Measurements from ENCODE around the gene SUPT6H.
A peak's percentile ranks its signal among the peaks of the same experiment; 100 is the strongest.

SUPT6H gene

DNA sequence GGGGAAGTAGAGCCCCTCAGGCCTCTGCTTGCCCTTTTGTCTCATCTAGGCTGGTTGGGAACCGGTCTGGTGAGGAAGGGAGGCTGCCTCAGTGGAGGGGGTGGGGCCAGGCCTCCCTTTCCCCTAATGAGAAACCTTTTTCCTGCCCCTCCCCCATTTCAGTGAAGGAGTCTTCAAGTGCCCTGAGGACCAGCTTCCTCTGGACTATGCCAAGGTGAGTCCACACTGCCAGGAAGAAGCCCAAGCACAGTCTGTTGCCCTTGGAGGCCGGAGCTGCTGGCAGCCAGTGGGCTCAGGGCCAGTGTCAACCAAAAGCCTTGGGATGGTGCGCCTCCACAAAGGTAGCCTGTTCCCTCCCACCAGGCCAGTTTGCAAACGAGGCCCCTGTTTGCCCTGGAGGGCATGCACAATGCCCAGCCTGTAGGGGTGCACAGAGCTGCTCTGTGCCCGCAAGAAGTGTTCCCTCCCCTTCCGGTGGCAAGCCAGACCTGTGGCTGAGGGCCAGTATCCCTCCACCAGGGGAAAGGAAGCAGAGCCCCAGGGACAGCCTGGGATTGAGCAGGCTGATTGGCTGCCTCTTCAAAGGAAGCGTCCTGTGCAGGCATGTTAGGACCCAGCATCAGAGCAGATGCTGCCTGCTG is 85.2 kb downstream of the SUPT6H start:
- Histone ChIP-seq H3K27me3 (ENCODE audit: control insufficient read depth, insufficient read depth, low read length) (no peaks in the 10 kb centered on the region), H3K4me1 (ENCODE audit: control insufficient read depth, insufficient read depth, low read length) (peaks cover 13% of the 10 kb centered on the region), H3K36me3 (ENCODE audit: control insufficient read depth, insufficient read depth, low read length) (peaks cover 25% of the 10 kb centered on the region), H3K9ac (ENCODE audit: low read length) (no peak overlapping the region), H3K4me3 (ENCODE audit: low read length) (peak overlapping the region; percentile 34), H3K27ac (ENCODE audit: low read depth, low read length) (no peak overlapping the region)

DNA sequence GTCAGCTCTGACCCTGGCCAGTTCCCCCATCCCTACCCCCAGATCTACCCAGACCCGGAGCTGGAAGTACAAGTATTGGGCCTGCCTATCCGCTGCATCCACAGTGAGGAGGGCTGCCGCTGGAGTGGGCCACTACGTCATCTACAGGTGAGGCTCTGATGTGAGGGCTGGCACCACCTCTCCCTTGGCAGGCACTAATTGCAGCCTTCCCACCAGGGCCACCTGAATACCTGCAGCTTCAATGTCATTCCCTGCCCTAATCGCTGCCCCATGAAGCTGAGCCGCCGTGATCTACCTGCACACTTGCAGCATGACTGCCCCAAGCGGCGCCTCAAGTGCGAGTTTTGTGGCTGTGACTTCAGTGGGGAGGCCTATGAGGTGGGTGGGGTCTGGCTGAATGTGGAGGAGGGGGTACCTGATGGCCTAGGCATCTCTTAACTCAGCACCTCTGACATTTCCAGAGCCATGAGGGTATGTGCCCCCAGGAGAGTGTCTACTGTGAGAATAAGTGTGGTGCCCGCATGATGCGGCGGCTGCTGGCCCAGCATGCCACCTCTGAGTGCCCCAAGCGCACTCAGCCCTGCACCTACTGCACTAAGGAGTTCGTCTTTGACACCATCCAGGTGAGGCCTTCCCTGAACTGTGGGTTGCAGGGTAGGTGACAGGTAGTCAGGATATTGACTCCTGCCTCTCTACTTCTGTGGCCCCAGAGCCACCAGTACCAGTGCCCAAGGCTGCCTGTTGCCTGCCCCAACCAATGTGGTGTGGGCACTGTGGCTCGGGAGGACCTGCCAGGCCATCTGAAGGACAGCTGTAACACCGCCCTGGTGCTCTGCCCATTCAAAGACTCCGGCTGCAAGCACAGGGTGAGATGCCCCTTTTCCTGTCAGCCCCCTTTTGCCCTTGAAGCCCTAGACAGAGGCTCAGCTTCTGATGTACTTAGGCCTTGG is 86.1 kb downstream of the SUPT6H start:
- Histone ChIP-seq H3K4me1 (ENCODE audit: control insufficient read depth, insufficient read depth, low read length) (peaks cover 12% of the 10 kb centered on the region), H3K9ac (ENCODE audit: low read length) (no peak overlapping the region), H3K36me3 (ENCODE audit: control insufficient read depth, insufficient read depth, low read length) (peaks cover 29% of the 10 kb centered on the region), H3K27me3 (ENCODE audit: control insufficient read depth, insufficient read depth, low read length) (no peaks in the 10 kb centered on the region), H3K4me3 (ENCODE audit: low read length) (no peak overlapping the region), H3K27ac (ENCODE audit: low read depth, low read length) (no peak overlapping the region)

DNA sequence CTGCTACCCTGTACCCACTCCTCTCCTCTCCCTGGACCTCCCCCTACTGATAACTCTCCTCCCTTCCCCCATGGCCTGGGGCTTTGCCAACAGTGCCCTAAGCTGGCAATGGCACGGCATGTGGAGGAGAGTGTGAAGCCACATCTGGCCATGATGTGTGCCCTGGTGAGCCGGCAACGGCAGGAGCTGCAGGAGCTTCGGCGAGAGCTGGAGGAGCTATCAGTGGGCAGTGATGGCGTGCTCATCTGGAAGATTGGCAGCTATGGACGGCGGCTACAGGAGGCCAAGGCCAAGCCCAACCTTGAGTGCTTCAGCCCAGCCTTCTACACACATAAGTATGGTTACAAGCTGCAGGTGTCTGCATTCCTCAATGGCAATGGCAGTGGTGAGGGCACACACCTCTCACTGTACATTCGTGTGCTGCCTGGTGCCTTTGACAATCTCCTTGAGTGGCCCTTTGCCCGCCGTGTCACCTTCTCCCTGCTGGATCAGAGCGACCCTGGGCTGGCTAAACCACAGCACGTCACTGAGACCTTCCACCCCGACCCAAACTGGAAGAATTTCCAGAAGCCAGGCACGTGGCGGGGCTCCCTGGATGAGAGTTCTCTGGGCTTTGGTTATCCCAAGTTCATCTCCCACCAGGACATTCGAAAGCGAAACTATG is 87.0 kb downstream of the SUPT6H start:
- H3K9ac ChIP-seq (ENCODE audit: low read length), result no peak overlapping the region
- H3K4me1 ChIP-seq (ENCODE audit: control insufficient read depth, insufficient read depth, low read length), result peaks cover 8% of the 10 kb centered on the region
- H3K27ac ChIP-seq (ENCODE audit: low read depth, low read length), result no peak overlapping the region
- H3K27me3 ChIP-seq (ENCODE audit: control insufficient read depth, insufficient read depth, low read length), result no peaks in the 10 kb centered on the region
- peaks cover 29% of the 10 kb centered on the region for H3K36me3 ChIP-seq (ENCODE audit: control insufficient read depth, insufficient read depth, low read length)
- H3K4me3 ChIP-seq (ENCODE audit: low read length), result no peak overlapping the region

DNA sequence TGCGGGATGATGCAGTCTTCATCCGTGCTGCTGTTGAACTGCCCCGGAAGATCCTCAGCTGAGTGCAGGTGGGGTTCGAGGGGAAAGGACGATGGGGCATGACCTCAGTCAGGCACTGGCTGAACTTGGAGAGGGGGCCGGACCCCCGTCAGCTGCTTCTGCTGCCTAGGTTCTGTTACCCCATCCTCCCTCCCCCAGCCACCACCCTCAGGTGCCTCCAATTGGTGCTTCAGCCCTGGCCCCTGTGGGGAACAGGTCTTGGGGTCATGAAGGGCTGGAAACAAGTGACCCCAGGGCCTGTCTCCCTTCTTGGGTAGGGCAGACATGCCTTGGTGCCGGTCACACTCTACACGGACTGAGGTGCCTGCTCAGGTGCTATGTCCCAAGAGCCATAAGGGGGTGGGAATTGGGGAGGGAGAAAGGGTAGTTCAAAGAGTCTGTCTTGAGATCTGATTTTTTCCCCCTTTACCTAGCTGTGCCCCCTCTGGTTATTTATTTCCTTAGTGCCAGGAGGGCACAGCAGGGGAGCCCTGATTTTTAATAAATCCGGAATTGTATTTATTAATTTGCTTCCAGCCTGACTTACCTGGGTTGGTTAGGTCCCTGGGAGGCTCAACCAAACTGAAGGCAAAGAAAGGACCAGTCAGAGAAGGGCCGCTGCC is 87.6 kb downstream of the SUPT6H start:
- Histone ChIP-seq H3K27ac (ENCODE audit: low read depth, low read length) (no peak overlapping the region), H3K9ac (ENCODE audit: low read length) (no peak overlapping the region), H3K27me3 (ENCODE audit: control insufficient read depth, insufficient read depth, low read length) (no peaks in the 10 kb centered on the region), H3K36me3 (ENCODE audit: control insufficient read depth, insufficient read depth, low read length) (peaks cover 29% of the 10 kb centered on the region), H3K4me1 (ENCODE audit: control insufficient read depth, insufficient read depth, low read length) (peaks cover 4% of the 10 kb centered on the region), H3K4me3 (ENCODE audit: low read length) (no peak overlapping the region)

DNA sequence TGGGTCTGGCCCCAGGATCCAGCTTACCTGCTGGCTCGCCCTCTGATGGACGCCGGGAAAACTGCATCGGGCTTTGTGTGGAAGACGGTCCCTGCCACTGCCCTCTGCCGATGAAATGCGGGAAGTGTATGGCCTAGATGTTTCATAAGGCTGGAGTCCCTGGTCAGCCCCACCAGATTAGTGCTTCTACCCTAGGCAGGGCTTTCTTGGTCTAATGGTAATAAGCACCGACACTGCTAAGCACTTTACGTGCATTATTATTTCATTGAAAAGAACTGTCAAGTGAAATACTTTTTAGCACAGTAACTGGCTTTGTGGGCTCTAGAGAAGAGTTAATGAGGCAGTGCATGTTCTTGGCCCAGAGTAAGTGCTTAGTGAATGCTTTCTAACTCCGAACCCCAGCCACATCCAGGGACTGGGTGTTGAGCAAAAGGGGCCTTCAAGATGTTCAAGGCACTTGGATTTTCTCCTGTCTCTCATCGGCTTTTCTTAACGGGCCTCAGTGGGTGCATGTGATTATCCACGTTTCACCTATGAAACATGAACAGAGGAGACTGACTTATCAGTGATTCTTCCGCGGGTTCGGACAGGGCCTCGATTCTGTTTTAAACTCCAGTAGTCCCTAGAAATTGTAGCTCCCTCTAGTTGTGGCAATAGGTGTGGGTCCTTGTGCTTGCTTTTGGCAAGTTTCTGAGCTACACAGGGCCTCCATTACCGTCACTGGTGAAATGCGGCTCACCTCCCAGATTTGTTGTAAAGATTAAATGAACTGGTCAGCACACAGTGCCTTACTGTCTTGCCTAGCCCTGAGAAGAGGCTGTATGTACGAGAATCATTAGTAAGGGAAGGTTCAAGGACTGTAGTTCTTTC is 88.4 kb downstream of the SUPT6H start:
- Histone ChIP-seq H3K4me1 (ENCODE audit: control insufficient read depth, insufficient read depth, low read length) (peaks cover 2% of the 10 kb centered on the region), H3K9ac (ENCODE audit: low read length) (no peak overlapping the region), H3K27me3 (ENCODE audit: control insufficient read depth, insufficient read depth, low read length) (no peaks in the 10 kb centered on the region), H3K36me3 (ENCODE audit: control insufficient read depth, insufficient read depth, low read length) (peaks cover 29% of the 10 kb centered on the region), H3K4me3 (ENCODE audit: low read length) (no peak overlapping the region), H3K27ac (ENCODE audit: low read depth, low read length) (no peak overlapping the region)

DNA sequence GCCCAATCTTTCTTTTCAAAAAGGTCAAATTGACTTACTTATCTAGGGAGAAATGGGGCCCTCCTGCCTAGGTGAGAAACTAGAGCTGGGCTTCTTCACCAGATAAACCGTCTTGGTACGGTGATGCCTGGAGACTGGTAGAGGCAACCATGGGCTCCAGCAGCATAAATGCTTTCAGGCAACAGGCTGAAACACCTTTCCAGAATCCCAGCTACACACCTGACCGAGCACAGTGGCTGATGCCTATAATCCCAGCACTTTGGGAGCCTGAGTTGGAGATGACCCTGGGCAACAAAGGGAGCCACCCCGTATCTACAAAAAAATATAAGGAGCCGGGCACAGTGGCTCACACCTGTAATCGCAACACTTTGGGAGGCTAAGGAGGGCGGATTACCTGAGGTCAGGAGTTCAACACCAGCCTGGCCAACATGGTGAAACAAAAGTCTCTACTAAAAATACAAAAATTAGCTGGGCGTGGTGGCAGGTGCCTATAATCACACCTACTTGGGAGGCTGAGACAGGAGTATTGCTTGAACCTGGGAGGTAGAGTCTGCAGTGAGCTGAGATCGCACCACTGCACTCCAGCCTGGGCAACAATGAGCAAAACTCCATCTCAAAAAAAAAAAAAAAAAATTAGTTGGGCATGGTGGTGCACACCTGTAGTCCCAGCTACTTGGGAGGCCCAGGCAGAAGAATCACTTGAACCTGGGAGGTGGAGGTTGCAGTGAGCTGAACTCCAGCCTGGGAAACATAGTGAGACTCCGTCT is 89.8 kb downstream of the SUPT6H start:
- Histone ChIP-seq H3K4me1 (ENCODE audit: control insufficient read depth, insufficient read depth, low read length) (no peaks in the 10 kb centered on the region), H3K36me3 (ENCODE audit: control insufficient read depth, insufficient read depth, low read length) (peaks cover 29% of the 10 kb centered on the region), H3K4me3 (ENCODE audit: low read length) (no peak overlapping the region), H3K9ac (ENCODE audit: low read length) (no peak overlapping the region), H3K27ac (ENCODE audit: low read depth, low read length) (no peak overlapping the region), H3K27me3 (ENCODE audit: control insufficient read depth, insufficient read depth, low read length) (no peaks in the 10 kb centered on the region)
